ENCODE results near the gene CAPS.

DNA sequence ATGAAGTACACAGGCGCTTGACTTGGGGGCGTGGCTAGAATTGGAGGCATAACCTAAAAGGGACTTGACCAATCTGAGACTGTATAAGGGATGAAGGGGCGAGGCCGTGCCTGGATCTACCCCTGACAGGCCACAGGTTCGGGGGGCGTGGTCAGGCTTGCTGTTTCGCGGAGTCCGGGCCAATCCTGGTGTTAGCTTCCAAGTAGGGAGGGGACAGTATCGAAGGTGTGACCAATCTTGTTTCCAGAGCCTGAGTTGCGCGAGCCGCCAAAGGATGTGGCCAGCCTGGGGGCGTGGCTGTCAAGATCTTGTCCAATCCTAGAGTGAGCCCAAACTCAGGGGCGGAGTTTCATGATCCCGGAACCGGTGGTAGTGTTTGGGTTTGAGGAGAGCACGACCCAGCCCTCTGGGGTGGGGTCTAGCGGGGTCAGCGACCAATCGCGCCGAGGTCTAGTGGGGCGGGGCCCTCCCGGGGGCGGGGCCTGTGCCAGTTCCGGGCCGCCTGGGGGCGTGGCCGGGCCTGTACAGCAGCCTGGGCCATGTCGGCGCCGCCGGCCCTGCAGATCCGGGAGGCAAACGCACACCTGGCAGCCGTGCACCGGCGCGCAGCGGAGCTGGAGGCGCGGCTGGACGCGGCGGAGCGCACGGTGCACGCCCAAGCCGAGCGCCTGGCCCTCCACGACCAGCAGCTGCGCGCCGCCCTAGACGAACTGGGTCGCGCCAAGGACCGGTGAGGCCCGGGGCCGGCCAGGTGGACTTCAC lies 9.5 kb upstream of the CAPS start, which contains the start of gene VMAC:
- peak in 1 of 5 experiments; percentile 15 for TF ChIP-seq CTCF (IDR thresholded peaks at IDR 0.05)
- TF ChIP-seq POLR2A (IDR thresholded peaks at IDR 0.05): peak; percentile 66
